Activated gamma-delta T cell treated with anti-CD3 and anti-CD28 coated beads, Interleukin-2, amount 50 U/mL, for 16 hours (primary cell): Measurements from ENCODE around the gene PSMF1.

Experiments
- DNase-seq: peaks from one replicate; pipeline ENCODE4 v3.0.0-alpha.2; 2020; ENCODE audit warnings: low read depth

Gene PSMF1

DNA sequence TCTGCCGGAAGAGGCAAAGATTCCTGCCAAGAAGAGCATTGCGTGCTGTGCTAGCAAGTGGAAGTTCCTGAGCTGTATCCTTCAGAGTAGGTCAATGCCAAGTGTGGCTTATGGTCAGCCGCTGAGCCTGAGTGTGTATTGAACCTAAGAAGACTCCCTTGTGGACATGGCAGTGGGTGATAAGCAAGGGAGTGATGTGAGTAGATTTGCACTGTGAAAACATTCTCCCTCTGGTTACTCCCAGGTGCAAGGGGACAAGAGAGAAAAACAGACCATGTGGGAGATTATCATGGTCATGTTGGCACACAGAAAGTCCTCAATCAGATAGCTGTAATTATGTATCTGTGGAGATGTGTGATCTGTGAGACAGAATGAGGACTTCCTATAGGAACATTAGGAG lies 72.4 kb downstream of the PSMF1 start:
- DNase-seq = no peak

DNA sequence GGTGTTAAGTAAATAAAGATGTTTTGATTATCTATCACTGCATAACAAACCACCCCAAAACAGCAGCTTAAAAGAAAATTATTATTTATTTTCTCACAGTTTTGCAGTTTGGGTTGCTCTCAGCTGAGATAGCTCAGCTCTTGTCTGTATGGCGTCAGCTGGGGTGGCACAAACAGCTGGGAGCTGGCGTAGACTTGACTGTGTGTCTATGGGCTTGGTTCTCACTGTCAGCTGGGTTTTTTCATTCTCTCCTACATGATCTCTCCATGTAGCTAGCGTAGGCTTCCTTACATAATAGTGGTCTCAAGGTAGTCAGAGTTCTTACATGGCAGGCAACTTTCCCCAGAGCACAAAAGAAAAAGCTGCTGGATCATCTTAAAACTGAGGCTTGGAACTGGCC lies 72.9 kb downstream of the PSMF1 start:
- no peak for DNase-seq

DNA sequence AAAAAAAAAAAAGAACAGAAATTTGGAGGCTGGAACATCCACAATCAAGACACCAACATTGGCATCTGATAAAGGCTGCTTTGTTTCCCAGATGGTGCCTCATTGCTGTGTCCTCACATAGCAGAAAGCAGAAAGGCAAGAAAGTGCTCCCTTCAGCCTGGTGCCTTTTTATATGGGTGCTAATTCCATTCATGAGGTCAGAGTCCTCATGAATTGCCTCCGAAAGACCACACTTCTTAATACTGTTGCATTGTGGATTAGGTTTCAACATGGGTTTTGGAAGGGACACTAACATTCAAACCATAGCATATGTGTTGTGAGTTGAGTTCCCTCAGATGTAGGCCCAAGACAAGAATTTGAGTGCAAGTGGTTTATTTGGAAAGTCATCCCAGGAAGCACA lies 76.8 kb downstream of the PSMF1 start:
- no peak for DNase-seq

DNA sequence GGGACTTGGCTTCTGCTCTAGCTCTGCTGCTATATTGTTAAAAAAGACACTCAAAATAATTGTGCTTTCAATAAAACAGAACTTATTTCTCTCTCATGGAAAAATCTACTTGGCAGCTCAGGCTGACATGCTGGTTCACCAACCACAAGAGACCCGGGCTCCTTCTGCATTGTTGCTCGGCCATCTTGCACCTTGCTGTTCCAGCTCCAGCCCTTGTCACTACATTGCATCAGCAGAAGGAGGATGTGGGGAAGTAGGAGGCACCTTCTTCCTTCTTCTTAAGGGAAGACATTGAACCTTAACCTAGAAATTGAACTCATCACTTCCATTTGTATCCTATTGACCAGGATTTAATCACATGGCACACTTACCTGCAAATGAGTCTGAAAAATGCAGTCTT lies 78.2 kb downstream of the PSMF1 start:
- no peak for DNase-seq

DNA sequence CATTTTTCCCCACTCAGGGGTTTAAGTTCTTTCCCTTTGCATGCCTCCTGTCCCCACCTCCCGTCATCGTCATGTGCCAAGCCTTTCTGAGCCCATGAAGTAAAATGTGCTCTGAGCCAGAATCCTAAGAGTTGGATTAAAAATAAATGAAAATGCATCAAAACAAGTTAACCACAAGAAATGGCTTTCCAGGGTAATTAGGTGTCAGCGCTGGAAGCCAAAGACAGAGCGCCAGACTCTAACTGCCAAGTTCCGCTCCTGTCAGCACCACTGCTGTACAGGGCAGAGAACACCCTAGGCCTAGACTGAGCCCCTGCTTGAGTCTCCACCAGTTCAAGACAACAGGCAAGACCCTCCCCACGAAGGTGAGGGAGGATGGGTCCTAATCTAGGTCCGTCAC lies 79.4 kb downstream of the PSMF1 start:
- no peak for DNase-seq

DNA sequence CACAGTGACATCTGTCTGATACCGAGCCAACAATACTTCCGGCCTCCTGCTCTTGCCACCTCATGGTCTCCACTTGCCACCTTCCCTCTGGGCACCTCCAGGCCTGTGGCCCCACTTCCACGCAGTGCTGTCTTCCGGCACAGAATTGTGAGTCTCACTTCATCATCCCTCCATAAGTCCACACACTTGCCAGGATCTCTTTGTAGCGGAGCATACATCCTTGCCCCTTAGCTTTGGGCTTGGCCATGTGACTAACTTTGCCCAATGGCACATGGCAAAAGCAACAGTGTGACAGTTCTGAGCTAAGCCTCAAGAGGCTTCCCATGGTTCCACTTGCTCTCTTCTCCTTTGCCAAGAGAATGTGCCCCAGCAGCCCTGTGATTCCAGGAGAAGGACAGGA lies 80.3 kb downstream of the PSMF1 start:
- no peak for DNase-seq

DNA sequence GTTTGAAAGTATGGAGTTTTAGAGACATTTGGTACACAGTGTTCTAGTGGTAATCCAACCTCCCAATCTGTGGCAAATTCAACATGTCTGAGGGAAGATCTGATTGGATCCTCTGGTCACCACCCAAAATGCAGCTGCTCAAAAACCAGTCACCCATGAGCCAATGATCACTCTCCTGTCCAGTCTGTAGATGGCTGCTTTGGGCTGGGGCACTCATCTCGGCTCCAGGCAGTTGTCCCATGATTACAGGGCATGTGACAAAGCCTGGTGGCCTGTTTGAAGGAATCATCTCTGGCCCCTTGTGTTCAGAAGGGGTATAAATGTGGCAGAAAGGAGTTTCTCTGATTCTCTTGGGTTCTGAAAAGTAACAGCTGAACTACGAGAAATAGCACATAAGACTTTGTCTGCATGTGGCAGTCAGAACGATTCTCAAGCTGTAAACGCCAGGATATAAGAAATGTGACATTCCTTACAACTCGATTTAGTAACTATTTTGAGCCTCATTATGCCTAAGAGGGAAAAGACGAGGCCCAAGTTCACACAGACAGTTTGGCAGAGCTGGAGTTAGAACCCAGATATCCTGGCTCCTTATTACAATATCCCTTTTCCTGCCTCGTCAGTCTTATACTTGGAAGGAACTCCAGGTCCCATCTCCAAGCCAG lies 80.9 kb downstream of the PSMF1 start:
- DNase-seq = no peak

DNA sequence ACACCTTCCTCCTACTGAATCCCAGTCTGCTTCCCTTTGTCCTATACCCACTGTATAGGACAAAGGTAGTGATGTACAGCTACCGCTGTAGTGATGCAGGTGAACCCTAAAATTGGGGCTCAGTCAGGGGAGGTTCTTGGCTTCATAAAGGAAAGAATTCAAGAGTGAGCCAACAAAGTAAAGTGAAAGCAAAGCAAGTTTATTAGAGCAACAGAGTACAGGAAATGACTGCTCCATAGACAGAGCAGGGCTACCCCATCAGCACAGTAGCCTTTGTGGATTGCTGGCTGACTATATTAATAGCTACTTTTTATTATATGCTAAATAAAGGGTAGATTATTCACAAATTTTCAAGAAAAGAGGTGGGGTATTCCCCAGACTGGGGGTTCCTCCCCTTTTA lies 81.6 kb downstream of the PSMF1 start:
- DNase-seq = no peak

DNA sequence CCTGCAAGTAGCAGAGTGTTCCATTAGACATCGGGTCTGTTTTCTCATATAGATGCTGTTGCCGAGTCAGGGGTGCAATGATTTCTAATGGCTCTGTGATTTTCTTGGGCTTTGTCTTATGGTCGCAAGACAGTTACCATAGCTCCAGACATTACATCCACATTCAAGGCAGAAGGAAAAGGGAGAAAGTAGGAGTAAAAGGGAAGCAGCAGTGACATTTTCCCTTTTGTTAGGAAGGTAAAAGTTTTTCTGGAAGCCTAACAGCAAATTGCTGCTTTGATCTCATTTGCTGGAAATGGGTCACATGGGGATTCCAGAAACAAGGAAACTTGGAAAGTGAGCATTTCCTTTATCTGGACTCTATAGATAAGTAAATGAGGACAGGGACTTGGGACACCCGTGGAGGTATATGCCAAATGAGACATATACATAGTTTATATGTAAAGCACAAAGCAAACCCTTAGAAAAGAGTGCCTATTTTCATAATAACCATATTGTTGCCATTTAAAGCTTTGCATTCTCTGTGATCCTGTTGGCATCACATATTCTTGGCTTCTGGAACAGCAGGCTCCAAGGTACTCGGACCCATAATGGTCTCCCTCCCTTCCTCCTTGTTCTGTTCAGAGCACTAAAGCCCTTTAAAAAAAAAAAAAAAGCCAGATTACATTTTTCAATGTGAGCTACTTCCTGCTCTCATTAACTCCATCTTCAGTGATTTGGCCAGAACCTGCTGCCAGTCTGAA lies 84.5 kb downstream of the PSMF1 start, which contains the start of gene C20orf202:
TSS of gene C20orf202 (plus strand) at position 693 of the 743 bp plus-strand sequence. CDS start 132 bp downstream, outside the sequence.
- no peak for DNase-seq

DNA sequence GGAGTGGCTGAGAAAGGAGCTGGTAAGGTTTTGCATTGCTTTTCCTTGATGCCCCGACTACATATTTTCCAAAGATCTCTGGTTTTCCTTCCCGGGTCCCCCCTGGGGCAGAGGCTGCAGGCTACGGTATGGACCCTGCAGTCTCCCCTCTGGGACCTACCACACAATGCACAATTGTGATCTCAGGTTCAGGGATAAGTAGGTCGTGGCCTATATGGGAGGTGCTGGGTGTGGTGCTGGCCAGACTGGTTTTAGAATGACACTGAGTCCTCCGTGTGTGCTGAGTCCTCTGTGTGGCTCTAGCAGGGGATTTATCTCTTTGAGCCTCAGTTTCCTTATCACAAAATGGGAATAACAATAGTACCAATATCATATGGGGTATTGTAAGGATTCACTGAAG lies 85.2 kb downstream of the PSMF1 start:
- DNase-seq = no peak

DNA sequence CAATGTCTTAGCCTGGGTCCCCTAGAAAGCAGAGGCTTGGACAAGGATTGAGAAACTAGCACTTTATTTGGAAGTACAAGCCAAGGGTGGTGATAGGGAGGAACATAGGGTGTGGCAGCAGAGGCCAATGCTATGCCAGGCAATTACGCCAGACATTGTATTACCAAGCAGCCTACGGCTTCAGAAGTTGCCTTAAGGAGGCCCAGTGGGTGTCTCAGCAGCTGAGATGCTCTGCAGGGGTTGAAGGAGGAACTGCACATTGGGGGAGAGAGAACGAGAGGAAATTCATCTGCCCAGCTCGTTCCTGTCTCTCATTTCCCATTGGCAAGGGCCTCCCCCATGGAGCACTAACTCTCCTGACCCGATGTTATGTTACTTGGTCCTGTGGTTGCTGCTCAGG lies 85.7 kb downstream of the PSMF1 start:
- DNase-seq = no peak

DNA sequence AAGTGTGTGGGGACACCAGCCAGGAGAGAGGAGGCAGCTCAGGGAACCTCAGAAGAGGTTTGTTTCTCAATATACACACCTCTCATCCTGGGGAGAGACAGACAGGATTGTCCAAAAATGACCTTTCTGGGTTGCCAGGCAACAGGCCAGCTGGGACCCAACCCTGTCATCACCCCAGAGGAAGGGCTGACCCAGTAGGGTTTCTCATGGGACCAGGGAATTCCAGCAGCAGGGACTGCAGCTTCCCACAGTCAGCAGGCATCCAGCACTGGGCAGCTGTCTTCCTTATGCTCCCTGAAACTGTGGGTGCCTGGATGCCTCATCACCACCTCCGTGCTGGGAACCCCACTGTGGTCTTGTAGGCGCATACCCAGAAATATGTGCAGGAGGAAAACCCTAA lies 86.2 kb downstream of the PSMF1 start:
- DNase-seq = no peak

DNA sequence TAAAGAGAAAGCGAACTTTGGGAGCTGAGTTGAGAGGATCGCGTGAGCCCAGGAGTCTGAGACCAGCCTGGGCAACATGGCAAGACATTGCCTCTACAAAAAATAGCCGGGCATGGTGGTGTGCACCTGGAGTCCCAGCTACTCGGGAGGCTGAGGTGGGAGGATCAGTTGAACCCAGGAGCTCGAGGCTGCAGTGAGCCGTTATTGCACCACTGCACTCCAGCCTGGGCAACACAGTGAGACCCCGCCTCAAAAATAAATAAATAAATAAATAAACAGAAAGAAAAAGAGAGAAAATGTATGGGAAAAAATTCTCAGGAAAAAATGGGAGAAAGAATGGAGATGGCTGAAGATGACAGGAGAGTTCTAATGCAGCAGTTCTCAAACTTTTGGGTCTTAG lies 87.4 kb downstream of the PSMF1 start:
- DNase-seq = no peak

DNA sequence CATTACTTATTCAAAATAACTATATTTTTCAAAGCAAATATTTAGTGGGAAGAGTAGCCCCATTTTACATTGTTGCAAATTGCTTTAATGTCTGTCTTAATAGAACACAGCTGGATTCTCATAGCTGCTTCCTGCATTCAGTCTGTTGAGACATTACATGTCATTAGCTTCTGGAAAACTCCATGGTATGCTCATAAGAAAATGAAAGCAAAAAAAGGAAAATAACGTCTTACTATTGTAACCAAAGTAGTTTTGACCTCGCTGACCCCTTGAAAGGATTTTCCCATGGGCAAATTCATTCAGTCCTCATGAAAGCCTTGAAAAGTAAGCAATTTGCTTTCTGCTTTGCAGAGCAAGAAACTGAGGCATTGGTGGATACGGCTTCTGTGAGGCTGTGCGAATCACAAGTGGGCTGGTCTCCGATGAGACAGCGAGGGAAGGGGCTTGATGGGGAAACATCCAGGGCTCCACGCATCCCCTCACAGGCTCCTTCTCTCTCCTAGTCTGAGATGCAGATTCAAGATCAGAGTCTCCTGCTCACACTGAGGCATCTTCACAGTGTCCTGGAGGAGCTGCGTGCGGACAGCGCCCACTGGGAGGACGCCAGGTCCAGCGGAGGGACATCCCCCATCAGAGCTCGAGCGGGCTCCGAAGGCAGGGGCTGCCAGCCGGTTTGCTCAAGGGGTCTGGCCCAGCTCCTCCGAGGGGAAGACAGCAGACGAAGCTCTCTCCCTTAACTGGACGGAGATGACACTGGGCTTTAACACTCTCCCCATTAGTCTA lies 88.2 kb downstream of the PSMF1 start:
- DNase-seq = no peak

DNA sequence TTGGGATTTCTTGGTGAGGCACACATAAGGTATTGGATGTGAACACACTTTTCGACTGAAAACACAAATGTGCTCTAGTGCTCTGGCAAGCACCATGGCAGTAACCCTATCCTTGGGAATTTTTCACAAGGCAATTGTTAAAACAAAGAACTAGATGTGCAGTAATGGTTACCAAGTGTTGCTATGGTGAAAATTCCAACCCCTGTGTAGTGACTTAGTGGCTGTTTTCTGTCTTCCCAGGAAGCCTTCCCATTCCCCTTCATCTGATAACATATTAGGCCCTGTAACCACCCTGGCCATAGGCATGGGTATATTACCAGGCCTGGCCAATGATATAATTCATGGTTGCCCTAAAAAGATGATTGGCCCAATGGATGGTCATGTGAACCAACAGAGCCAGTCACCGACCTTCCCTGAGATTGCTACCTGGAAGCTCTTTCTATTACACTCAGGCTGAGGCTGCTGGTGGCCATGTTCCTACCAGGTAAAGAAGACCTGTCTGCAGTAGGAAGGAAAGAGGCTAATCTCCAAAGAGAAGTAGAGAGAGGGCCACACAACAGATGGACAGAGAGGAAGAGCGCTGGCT lies 89.0 kb downstream of the PSMF1 start:
- DNase-seq = no peak

DNA sequence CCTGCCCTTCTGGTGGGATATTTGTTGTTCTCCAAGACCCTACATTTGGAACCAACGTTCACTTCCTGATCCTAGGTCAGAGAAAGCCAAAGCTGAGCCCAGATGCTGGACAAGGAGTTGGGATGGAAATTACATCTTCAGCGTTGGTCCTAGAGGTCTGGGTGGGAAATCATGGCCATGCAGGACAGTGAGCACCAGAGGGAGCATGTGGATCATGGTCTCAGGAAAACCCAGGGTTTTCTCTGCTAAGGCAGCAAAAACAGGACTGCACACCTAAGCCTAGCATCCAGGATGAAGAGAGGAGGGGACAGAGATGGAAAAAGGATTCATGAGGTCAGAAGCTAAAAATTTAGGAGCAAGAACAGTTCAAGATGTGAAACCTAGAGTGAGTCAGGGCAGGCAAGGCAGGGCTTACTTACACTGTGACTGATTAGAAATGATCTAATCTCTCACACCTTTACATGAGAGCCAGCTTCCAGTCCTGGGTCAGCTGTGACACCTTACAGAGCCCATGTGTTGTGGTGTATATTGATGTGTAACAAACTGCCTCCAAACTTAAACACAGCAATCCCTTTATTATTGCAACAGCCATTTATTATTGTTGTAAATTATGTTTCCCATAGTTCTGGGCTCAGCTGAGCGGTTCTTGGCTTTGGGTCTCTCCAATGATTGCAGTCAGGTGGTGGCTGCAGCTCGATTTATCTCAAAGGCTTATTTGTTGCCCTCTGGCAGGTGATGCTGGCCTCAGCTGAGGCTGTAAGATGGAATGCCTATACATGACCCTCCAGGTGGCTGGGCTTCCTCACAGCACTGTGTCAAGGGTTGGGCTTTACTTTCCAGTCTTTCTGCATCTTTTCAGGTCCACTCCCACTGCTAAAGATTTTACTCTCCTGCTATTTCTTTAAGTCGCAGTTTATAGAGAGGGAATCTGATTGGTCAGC lies 91.3 kb downstream of the PSMF1 start:
- DNase-seq = no peak

DNA sequence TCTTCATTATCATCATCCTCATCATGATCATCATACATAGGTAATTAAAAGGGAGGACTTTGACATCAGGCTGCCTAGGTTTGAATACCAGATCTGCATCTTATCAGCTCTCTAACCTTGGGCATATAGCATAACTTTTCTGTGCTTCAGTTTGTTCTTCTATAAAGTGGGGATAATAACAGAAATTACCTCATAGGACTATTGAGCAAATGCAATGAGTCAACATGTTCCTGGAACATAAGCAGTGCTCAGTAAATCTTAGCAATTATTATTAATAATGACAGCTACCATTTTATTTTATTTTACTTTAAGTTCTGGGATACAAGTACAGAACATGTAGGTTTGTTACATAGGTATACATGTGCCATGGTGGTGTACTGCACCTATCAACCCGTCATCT lies 92.1 kb downstream of the PSMF1 start:
- no peak for DNase-seq

DNA sequence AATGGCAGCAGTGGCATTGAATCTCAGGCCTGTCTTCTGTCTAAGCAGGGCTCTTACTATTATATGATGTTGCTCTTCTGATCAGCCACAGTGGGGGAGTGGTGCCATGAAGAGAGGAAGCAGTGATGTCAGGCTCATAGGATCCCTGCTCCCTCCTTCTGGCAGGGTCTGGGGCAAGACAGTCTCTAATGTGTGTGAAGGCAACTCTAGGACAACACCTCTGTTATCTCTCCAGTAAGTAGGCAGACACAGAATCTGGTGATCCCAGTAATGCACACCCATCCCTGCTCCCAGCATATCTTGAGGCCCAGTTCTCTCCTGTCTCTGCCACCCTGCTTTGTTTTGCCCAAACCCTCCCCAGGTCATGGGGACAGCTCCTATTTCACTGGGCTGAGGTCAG lies 93.6 kb downstream of the PSMF1 start:
- no peak for DNase-seq

DNA sequence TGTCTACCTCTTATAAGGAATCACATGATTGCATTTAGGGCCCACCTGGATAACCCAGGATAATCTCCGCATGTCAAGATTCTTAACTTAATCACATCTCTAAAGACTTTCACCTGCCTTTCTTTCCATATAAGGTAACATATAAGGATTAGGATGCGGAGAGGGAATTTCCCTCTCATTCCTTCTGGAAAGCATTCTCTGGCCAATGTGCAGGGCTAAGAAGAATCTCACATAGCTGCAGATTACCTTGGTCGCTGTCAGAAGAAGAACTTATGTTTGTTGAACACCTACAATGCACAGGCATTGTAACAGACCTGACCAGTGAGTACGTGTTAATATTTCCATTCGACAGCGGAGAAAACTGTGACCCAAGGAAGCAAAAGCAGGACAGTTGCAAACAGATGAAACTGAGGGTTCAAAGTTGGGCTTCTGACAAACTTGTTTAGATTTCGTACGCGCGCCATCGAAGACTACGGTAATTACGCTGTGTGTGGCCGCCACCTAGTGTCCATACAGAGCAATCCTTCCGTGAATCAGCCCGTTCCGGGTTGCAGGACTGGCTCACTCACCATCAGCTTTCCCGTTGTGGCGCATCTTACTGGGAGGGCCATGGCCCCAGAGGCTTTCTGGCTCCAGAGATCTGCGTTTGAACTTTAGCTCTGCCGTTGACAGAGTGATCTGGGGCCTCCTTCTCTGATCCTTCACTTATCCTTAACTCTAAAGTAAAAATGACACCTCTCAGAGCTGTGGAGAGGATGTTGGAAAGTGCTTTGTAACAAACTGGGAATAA lies 94.4 kb downstream of the PSMF1 start:
- peak; percentile 39 for DNase-seq

DNA sequence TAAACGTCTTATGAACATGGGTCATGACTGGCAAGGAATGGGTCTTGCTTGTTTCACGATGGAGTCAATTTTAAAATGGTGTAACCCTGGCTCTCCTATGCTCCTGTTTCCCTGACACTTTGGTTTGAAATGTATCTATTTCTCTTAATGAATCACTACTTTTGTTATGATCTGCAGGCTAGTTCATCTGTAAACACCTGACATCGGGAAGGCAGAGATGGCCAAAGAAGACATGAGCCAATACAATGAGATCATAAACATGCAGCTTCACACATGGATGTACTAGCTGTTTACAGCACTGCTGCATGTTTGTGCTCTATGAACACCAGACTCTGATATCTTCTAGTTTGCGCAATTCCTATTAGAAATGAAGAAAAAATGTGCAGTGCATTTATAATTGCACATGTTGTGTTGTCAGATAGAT lies 96.4 kb downstream of the PSMF1 start:
- DNase-seq = no peak
